GM12864 (cell line): ENCODE measurements around the gene CDH11.

Experiments
- DNase-seq: peaks from one replicate; pipeline ENCODE4 v3.0.0-alpha.2; 2011; ENCODE audit warnings: low read depth
- H3K4me3 ChIP-seq: 2 replicates; pipeline ENCODE4 v1.5.1; 2011; ENCODE audit warnings: mild to moderate bottlenecking, low read depth, low read length, control low read depth
- TF ChIP-seq, protein P1 (sequence below): IDR thresholded peaks from 2 replicates; pipeline ENCODE4 v1.5.1; 2011; ENCODE audit warnings: low read depth, mild to moderate bottlenecking, moderate library complexity, low read length, control low read depth, inconsistent platforms; ENCODE audit errors: missing control alignments

CDH11 gene

GRCh38 chr16:65071433-65072311, 50.2 kb downstream of the CDH11 start:
- H3K4me3 ChIP-seq, result no peak overlapping the region
- TF ChIP-seq, protein P1, sequence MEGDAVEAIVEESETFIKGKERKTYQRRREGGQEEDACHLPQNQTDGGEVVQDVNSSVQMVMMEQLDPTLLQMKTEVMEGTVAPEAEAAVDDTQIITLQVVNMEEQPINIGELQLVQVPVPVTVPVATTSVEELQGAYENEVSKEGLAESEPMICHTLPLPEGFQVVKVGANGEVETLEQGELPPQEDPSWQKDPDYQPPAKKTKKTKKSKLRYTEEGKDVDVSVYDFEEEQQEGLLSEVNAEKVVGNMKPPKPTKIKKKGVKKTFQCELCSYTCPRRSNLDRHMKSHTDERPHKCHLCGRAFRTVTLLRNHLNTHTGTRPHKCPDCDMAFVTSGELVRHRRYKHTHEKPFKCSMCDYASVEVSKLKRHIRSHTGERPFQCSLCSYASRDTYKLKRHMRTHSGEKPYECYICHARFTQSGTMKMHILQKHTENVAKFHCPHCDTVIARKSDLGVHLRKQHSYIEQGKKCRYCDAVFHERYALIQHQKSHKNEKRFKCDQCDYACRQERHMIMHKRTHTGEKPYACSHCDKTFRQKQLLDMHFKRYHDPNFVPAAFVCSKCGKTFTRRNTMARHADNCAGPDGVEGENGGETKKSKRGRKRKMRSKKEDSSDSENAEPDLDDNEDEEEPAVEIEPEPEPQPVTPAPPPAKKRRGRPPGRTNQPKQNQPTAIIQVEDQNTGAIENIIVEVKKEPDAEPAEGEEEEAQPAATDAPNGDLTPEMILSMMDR, result no peak
- no peak for DNase-seq

- no peak for DNase-seq
- H3K4me3 ChIP-seq, result no peak overlapping the region
- TF ChIP-seq, protein P1, result no peak
These were observed 50.9 kb downstream of the CDH11 start for GRCh38 chr16:65070831-65071432.

DNA sequence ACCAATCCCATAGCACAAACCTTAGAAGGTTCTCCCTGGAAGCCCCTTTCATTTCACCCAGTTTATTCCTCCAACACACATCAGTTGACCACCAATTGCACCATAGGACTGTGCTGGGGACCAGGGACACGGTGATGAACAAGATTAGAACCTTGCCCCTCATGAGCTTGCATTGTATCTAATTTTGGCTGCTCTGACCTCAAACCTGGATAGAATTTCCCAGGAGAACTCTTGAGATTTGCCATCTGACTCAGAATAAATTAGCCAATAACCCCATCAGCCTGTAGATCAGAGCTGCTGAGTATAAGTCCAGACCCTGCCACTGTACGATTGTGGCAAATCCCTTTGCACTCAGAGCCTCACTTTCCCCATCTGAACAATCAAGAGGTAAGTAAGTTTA, 52.1 kb downstream of the CDH11 start:
- TF ChIP-seq, protein P1, result no peak
- DNase-seq, result no peak
- H3K4me3 ChIP-seq, result no peak overlapping the region

DNA sequence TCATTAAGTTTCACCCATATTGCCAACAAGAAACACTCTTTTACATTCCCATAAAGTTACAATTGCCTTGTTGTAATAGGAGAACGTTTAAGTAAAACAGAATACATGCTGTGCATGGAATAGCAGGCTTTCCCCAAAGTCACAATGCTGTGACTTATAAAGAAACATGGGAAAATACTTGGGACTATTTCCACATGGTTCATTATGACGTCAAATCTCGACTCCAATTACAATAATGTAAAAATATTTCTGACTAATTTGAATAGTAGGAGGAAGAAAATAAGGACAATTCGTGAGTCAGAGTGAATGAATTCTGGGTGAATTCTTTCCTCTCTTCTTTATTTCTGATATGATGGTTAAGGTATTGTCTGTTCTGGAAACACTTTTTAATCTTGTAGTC, 52.8 kb downstream of the CDH11 start:
- TF ChIP-seq, protein P1, result no peak
- no peak overlapping the region for H3K4me3 ChIP-seq
- no peak for DNase-seq

DNA sequence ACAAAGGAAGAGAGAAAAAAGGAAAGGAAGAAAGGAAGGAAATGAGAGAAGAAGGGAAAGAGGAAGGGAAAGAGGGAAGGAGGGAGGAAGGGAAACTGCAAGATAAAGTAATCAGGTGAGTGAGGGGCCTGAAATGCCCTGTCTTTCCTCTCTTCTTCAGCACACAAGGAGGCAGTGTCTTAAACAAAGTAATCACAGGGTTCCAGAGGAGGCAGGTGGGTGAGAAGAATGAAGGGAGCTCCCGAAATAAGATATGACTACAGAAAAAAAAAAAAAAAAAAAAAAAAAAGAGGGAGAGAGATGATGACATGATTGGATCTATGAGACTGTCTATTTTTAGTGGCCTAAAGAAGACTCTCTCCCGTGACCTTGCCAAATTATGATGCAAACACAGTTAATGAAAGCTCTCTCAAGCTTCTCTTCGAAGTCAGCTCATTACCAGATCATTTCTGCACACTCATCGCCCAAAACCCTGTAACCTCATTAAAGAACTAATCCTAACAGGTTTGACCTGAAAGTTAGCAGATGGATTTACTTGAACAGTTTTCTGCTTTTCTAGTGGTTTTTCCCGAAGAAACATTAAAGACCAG, 53.6 kb downstream of the CDH11 start:
- TF ChIP-seq, protein P1, result no peak
- no peak overlapping the region for H3K4me3 ChIP-seq
- no peak for DNase-seq

DNA sequence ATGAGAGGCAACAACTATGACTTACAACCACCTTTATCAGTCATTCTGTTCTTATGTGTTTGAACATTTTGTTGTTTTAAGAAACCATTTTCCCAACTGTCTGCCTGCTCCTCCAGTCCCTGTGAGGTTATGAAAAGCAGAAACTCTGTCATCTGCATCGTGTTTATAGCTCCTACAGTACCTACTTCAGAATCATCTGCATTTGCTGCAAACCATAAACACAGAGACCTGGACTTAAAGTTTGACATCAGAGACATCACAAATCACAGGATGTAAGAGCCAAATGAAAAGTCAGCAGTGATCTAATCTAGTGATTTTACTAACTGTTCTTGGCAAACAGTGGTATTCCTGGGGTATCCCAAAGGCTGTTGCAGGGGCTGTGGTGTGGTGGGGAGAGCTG, 55.2 kb downstream of the CDH11 start:
- no peak overlapping the region for H3K4me3 ChIP-seq
- TF ChIP-seq, protein P1, result no peak
- no peak for DNase-seq
